Mesenteric fat pad (tissue), 1 donor: ENCODE data around the gene CACNA1F. TPM values are rescaled to one million over a fixed set of nuclear protein-coding genes. Genes with fewer than 3 reads are reported as not detected.
A peak's percentile ranks its signal among the peaks of the same experiment; 100 is the strongest.

Experiments
- DNase-seq: peaks from one replicate; pipeline ENCODE4 v3.0.0-alpha.2; 2020; ENCODE audit warnings: low spot score
- total RNA-seq: library from RNA; stranded (reverse); fragmentation: NEBNext Ultra II Directional; extraction: Animal tissue kit (Norgen Biotek cat#: 25700); gene quantifications from one replicate; pipeline ENCODE4 v1.2.1, GENCODE V29; 2021
- donor health status: DM: yes; HTN: yes; CAD: no.

CACNA1F gene
- total RNA-seq, 1 donor from 2014 or later, result not detected

DNA sequence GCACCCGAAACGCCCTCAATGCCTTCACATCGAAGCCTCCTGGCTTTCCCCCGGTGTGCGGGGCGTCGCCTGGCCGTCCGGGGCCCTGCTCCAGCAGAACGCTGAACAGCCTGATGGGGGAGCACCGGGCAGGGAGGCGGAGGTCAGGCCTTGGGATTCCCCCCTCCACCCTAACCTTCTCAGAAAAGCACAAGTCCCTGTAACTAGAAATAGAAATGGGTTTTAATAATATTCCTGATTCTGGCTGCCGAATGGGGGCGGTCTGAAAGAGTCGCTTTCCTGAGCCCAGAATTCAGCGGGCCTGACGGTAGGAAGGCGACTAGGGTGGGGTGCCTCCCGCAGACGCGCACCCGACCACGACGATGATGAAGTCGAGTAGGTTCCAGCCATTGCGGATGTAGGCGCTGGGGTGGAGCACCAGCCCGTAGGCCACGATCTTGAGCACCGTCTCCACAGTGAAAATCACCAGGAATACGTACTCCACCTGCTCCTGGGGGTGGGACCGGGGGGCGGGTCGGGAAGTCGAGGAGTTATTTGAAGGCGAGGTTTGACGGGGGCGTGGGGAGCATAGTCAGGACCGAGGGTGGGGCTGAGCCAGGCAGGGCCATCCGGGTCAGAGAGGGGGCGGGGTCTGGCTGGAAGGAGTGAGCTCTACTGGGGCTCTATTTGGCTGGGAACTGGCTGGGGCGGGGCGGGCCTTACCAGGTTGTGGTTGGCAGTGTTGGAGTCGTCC is 2.5 kb downstream of the CACNA1F start:
- no peak for DNase-seq

DNA sequence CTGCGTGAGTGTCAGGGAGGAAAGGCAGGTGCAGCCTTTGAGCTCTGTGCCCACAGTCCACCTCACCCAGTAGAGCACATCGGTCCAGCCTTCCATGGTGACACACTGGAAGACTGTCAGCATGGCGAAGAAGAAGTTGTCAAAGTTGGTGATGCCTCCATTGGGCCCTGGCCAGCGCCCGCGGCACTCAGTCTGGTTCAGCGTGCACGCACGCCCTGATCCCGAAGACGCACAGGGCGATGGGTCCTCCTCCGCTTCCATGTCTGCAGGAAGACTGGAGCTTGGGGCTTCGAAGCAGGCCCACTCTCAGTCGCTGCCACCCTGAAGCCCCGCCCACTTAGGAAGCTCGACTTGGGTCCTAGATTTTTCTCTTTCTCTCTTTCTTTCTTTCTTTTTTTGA is 5.0 kb downstream of the CACNA1F start:
- DNase-seq, result no peak

DNA sequence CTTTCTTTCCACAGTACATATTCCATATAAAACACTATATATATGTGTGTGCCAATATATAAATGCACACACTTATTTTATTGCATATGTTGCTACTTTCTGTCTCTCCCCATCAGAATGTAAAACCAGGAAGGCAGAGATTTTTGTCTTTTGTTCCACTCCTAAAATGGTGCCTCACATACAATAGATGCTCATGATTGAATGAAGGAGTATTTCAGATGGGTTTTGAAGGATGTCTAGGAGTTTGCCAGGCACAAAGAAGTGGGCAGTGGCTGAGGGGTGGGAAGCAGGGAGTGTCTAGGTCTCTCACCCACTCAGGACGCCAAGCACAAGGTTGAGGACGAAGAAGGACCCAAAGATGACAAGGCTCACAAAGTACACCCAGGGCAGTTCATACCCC is 5.4 kb downstream of the CACNA1F start:
- DNase-seq, result no peak

DNA sequence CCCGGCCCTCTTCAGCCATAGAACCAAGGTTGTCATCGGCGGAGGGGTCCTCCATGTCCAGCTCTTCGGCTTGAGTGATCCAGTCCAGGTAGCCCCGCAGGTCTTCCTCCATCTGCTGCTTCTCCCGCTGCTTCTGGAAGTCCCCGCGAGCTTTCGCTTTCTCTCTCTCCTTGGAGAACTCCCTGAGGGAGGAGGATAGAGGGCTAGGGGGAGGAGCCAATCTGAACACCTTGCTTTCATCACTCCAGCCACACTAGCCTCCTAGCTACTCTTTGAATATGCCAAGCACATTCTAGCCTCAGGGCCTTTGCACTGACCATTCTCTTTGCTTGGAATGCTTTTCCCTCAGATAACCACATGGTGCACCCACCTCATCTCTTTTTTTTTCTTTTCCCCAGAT is 6.2 kb downstream of the CACNA1F start:
- no peak for DNase-seq

DNA sequence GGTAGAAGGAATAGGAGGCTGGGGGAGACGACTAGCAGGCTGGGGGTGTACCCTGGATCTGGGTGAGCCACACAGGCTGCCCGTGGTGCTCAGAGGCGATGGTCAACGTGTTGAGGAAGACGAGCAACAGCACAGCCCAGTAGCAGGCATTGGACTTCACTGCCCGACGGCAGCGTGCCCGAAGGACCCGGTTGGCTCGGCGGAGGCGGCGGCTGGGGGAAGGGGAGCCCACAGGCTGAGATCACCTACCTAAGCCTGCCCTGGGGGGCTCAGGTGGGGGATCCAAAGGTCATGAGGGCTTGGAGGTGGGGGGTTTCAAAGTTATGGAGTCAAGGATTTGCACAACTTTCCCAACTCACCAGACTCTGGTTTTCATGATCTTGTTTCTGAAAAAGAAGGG is 7.3 kb downstream of the CACNA1F start:
- no peak for DNase-seq

DNA sequence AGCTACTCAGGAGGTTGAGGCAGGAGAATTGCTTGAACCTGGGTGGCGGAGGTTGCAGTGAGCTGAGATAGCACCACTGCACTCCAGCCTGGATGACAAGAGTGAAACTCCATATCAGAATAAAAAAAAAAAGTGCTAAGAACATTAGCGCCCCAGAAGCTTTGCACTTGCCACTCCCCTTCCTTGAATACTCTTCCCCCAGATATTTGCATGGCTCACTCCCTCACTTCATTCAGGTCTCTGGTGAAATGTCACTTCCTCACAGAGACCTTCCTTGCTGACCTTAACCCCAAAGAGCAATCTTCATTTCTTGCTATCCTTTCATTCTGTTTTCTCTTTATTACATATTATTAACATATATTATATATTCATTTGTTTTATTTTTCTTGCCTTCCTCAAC is 11.3 kb downstream of the CACNA1F start:
- no peak for DNase-seq

DNA sequence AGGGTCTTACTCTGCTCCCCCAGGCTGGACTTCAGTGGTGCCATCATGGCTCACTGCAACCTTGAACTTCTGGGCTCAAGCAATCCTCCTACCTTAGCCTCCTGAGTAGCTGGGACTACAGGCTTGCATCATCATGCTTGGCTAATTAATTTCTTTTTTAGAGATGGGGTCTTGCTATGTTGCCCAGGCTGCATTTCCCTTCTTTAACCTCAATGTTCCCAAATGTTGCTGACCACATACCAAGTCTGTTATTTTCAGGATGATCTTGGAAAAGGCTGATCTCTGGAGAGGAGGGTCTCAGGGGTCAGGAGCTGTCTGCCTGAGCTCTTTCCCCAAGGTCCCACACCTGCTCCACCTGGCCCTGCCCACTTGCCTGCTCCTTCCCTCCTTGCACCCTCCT is 13.0 kb downstream of the CACNA1F start:
- DNase-seq, result no peak

DNA sequence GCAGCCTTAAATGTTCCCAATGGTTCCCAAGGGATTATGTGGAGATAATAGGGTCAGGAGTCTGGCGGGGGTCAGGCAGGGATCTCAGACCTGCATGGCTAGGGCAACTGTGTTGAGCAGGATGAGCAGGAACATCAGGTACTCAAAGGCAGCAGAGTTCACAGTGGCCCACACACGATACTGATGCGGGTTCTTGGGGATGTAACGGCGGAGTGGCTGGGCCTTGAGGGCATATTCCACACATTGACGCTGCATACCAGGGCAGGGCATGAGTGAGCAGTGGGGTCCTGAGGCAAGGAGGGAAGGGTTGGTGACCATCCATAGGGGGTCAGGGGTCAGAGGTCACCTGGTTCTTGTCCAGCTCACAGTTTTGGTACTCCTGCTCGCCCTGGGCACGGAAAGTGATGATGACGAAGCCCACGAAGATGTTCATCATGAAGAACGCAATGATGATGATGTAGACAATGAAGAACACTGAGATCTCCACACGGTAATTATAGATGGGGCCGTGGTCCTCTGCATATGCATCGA is 18.1 kb downstream of the CACNA1F start:
- no peak for DNase-seq

DNA sequence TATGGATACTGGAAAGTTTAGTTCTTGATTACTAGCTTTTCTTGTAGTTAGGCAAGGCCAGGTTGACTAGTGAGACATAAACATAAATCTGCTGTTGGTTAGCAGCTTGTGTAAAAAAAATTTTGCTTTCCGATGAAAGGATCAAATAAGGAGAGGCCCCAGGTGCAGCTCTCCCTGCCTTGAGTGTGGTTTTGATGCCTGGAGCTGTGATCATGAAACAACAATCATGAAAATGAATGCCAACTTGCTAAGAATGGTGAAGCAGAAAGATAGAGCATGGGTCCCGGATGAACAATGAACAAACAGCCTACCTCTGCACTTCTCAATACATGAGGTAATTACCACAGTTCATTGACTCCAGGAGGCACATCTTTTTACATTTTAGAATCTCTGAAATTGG is 18.7 kb downstream of the CACNA1F start:
- no peak for DNase-seq

DNA sequence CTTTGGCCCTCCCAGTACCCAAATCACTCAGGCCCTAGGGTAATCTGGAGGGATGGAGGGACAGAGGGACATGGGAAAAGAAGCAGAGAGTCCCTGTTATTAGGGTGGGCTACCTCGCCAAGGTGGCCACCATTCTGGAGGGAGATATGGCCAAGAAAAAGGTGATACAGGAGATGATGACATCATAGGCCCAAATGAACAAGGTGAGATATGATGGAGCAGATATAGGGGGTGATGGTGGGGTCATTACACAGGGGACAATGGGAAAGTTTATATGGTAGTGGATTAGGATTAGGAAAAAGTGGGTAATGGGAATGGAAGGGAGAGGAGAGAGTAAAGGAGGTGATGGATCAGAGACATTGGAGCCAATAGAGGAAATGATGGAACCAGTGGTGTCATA is 20.3 kb downstream of the CACNA1F start:
- DNase-seq, result no peak

DNA sequence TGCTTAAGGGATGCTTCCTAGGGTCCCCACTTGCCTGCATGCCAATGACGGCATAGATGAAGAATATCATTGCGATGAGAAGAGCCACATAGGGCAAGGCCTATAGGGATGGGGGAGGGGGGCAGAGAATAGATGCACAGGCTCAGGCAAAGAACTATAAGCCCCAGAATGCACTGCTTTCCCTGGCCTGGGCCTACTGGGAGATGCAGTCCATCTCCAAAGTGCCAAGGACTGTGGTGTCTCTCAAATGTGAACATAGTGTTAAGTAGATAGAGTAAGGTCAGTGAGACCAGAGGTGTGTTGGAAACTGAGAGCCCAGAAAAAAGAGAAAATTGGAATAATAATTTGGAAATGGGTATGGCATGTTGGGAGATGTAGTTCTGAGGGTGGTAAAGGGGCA is 20.9 kb downstream of the CACNA1F start:
- no peak for DNase-seq

DNA sequence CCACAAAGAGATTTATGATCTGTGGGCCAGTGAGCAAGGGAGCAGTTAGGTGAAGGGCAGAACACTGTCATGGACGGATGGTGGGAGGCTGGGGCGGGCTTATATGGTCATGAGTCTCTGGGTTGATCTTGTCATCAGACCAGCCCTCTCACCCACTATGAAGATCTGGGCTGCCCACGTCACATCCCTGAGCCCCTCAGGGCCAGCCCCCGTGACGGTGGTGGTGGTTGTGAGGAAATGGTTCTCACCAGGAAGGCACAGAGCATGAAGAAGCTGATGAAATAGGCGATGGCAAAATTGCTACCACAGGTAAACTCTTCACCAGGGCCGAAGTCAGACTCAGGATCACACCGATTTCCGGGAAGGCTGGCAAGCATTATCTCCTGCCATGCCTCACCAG is 22.1 kb downstream of the CACNA1F start:
- no peak for DNase-seq

DNA sequence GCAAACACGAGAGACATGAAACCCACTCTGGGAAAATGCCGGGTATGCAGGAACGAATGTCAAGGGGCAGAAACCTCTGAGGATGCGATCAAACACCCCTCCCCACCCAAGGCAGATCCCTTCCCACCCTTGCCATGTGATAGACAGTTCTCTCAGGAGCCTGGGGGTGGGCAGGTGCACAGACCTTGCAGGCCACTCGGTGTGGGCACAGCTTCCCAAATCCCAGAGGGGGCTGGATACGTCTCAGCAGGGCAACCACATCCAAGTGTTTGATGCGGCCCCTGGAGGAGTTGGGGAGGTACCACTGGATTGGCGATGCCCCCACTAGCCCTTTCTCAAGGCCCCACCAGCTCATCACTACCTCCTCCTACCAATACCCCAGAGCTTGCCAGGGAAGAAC is 22.7 kb downstream of the CACNA1F start:
- DNase-seq, result no peak

DNA sequence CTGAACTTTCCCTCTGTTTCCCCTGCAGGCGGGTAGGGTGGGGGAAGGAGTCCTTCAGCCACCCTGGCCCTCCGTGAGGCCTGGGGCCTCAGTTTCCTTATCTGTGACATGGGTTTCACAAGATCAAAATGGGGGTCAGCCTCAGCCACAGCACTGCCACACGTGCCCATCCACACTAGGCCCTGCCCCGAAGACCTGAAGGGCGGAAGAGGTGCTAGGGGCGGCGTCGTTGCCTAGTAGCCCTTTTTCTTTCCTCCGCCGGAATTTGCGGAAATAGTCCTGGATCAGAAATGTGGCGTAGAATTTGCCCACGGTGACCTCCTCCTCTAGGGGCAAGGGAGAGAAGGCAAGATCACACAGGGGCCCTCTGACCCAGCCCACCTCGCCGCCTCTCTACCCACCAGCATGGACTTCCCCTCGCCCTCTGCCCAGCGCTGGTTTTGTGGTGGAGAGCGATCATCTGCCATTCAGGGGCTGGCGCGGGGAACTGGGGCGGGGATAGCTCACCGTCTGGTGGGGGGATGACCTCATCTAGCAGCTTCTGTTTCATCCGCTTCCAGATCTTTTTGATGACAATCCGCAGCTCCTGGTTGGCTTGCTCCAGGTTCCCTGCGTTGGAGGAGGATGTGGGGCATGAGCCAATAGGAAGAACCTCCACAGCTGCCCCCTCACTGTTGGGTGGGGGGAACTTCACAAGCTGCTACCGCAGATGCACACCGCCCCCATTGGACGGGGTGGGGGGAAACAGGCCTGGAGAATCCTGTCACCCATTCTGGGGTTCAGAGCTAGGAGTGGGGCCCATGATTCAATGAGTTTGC is 23.5 kb downstream of the CACNA1F start:
- no peak for DNase-seq

DNA sequence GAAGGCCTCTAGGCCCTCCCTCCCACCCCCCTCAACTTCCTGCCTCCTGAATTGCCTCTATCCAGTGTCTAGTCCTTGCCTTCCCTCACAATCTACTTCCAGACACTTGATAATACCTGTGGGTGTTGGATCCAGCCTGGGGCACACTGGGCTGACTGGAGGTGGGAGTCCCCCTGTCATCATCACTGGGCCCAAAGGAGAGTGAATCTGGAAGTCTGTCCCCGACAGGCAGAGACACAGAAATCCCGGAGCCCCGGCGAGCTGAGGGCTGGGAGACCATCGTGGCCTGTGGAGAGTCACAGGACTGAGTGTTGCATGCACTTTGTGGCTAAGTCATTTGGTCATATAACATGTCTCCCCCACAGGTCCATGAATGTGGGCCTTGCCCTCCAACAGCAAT is 24.7 kb downstream of the CACNA1F start:
- no peak for DNase-seq

DNA sequence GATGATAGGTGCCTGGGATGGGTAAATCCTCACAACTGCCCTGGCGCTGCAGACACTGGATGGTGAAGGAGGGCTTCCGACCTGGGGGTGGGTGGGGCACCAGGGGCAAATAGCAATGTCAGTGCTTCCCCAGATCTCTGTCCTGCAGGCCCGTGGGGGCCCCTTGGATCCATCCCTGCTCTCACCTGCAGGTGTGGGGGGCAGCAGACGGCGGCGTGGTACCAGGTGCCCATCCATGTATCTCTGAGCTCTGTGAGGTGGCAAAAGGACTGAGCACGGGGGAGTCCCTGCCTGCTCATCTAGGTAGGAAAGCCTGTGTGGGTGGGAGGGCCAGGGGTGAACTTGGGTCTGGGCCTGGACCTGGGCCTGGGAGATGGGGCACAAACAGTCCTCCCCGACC is 26.6 kb downstream of the CACNA1F start:
- DNase-seq, result no peak

DNA sequence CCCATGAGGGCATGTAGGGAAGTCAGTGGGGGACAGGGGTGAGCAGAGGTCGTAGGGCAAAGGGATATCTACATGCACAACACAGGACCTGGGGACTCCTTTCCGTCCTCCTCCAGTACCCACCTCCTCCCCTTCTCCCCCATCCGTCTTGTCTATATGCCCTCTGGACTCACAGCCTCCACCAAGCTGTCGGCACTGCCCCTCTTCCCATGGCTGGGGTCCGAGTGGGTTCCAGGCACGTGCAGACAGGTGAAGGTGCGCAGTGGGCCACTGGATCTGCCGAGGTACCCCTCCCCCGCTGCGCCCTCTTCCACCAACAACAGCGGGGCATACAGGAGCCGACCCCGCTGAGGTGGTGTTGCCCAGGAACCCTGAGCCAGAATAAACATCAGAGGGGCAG is 27.7 kb downstream of the CACNA1F start:
- DNase-seq, result no peak

DNA sequence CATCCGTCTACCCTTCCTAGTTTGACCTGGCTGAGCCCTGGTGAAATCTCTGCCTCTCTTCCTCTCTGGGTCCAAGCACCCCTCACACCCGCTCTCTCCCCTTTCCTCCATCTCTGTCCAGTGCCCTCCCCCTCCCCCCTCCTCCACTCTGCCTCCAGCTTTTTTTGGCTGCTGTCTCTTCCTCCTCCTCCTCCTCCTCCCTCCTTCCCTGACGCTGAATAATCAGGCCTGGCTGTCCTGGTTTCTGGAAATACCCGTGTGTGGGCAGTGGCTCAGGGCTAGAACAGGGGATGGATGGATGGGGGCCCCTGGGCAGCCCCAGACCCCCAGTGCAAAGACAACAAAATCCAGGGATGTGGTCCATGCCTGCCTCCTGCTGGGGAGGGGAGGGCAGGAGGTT is 28.4 kb downstream of the CACNA1F start:
- DNase-seq, result no peak

DNA sequence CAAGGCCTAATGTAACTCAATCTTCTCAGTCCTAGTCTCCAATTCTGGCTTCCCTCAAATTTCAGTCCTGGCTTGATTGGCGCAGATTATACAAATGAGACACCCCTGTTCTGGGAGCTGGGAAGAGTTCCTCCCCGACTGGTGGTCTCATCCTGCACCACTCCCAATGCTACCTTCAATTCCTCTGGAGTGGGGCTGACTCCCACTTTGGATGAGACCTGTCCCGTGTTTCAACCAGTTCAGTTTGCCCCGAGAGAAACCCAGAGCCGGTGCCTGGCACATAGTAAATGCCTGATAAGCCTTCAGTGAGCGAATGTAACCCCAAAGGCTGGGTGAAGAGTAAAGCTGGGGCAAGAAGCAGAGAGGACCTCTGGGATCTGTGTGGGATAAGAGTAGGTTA is 29.1 kb downstream of the CACNA1F start:
- DNase-seq, result no peak

DNA sequence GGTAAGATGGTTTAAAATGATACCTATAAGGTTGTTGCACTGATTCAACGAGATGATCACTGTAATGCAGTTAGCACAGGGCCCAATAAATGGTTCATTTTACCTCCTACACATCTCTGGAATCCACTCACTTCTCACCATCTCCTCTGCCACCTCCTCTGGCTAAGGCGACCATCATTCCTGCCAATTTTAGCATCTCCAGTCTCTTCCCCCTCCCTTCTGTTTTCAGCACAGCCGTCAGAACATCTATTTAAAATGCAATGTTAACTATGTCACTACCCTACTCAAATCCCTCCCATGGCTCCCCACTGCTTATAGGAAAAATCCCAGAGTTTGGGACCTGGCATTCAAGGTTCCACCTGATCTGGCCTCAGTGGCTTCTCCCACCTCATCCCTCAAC is 29.6 kb downstream of the CACNA1F start:
- no peak for DNase-seq

DNA sequence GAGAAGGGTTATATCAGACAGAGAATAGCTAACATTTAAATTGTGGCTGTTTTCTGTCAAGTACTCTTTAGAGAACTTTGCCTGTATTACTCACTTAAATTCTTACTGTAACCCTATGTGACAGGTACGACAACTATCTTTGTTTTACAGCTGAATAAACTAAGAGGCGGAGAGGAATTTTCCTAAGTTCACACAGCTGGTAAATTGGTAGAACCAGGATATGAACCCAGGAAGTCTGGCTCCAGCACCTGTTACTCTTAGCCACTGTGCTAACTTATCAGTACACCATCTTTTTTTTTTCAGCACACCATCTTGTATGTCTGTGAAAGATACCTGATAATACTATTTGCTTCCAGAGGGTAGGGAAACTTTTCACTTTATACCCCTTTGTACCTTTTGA is 31.1 kb downstream of the CACNA1F start:
- DNase-seq, result no peak

DNA sequence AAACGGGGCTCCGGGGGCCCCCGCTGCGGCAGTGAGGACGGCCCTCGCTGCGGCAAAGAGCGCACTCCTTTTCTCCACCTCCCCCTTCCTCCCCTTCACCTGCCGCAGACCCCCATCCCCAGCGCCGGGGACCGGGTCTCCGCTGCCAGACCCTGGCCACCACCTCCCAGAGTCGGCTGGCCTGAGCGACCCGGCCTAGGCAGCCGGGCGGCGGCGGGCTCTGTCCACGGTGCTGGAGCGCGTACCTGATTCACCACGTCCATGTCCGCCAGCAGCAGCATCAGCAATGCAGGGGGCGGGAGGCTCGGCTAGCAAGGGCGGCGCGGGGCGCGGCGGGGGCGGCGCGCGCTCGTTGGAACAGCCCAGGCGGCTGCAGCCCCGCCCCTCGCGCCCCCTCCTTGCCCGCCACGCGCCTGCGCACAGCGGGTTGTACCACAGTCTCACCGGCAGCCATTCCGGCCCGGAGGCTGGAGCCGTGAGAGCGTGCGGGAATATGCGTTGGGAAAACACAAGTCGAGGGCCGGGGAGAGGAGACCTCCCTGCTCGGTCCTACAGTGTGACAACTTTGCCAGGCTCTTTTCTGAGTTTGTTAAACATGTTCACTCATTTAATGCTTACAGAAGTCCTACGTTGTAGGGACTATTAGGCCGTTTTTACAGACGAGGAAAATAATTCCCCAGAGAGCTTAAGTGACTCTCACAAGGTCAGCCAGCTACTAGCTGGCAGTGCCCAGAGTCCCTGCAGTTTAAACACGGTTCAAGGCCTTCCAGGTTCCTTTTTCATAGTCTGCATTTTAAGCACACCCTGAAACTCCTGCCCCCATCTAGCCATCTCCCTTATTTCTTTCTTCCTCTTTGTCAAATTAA is 33.0 kb downstream of the CACNA1F start, which contains the start of gene SYP:
Gene SYP (minus strand): TSS at position 288 of the 866 bp plus-strand sequence. CDS start 7 bp downstream, at position 281.
- DNase-seq, result peak; percentile 94
